H1 (cell line): Measurements from ENCODE around the gene TUBGCP3. TPM values are rescaled to one million over a fixed set of nuclear protein-coding genes. Genes with fewer than 3 reads are reported as not detected.

Experiments
- CTCF ChIA-PET: fragments of 300-600 bp; sonication (Branson Sonifier 250); formaldehyde crosslinking; loops from one replicate; lab custom pipeline; 2021; ENCODE audit not compliant: partially characterized antibody; lab: Charles Lee
- POLR2A ChIA-PET: fragments of 300-600 bp; sonication (Branson Sonifier 250); formaldehyde crosslinking; loops from one replicate; lab custom pipeline; 2021; ENCODE audit warnings: inconsistent platforms; ENCODE audit not compliant: partially characterized antibody; lab: Charles Lee
- DNase-seq, 2 experiments: peaks; one replicate each; pipeline versions ENCODE4 v3.0.0 to v3.0.0-alpha.2; 2010 to 2022; ENCODE audit warnings: low spot score in 2 of 2, low read depth in 1 of 2, mixed read lengths in 1 of 2
- FAIRE-seq: peaks from 2 replicates; lab custom pipeline; 2011; peaks lifted over from hg19 to GRCh38; lab: Jason Lieb, UNC
- H2AFZ ChIP-seq: 2 replicates; pipeline ENCODE4 v1.8.1; 2012; ENCODE audit warnings: low read length, inconsistent platforms
- H2AK5ac ChIP-seq: 2 replicates; pipeline ENCODE4 v1.6.1; 2013; ENCODE audit warnings: low read depth, low read length
- H2BK120ac ChIP-seq: replicated peaks from 2 replicates; pipeline ENCODE3; 2013; ENCODE audit warnings: low read depth, low read length, inconsistent platforms
- H2BK12ac ChIP-seq: 2 replicates; pipeline ENCODE4 v1.6.1; 2013; ENCODE audit warnings: low read depth, low read length
- H2BK15ac ChIP-seq: 2 replicates; pipeline ENCODE4 v1.6.1; 2013; ENCODE audit warnings: low read length
- H2BK20ac ChIP-seq: 2 replicates; pipeline ENCODE4 v1.6.1; 2013; ENCODE audit warnings: low read length
- H2BK5ac ChIP-seq: 2 replicates; pipeline ENCODE4 v1.6.1; 2013; ENCODE audit warnings: low read depth, low read length
- H3K14ac ChIP-seq: 2 replicates; pipeline ENCODE4 v1.6.1; 2013; ENCODE audit warnings: inconsistent platforms; ENCODE audit not compliant: insufficient read length
- H3K18ac ChIP-seq: 2 replicates; pipeline ENCODE4 v1.6.1; 2013; ENCODE audit warnings: low read length; ENCODE audit errors: extremely low read depth
- H3K23ac ChIP-seq: 2 replicates; pipeline ENCODE4 v1.6.1; 2013; ENCODE audit warnings: inconsistent platforms; ENCODE audit not compliant: insufficient read length
- H3K23me2 ChIP-seq: 2 replicates; pipeline ENCODE4 v1.6.1; 2013; ENCODE audit warnings: low read depth, low read length
- H3K27ac ChIP-seq: 2 replicates; pipeline ENCODE4 v1.6.1; 2011; ENCODE audit warnings: low read depth, low read length, inconsistent platforms
- H3K27me3 ChIP-seq, 4 experiments: replicated peaks in 1 of 4; 1 replicate in 1 of 4; 2 replicates in 3 of 4; pipeline versions ENCODE4 v1.6.1 to v1.8.1; 2011 to 2013; ENCODE audit warnings: low read length in 3 of 4, mild to moderate bottlenecking in 3 of 4, inconsistent platforms in 2 of 4, mixed read lengths in 2 of 4, moderate library complexity in 1 of 4; ENCODE audit not compliant: control insufficient read depth in 3 of 4, insufficient read depth in 3 of 4; ENCODE audit errors: extremely low read depth in 1 of 4
- H3K36me3 ChIP-seq, 4 experiments: 2 replicates each; pipeline versions ENCODE4 v1.6.1 to v1.8.1; 2011 to 2013; ENCODE audit warnings: mild to moderate bottlenecking in 4 of 4, low read length in 3 of 4, moderate library complexity in 2 of 4, control low read depth in 1 of 4, inconsistent platforms in 1 of 4; ENCODE audit not compliant: insufficient read depth in 4 of 4, control insufficient read depth in 2 of 4
- H3K4ac ChIP-seq: replicated peaks from 2 replicates; pipeline ENCODE3; 2013; ENCODE audit warnings: low read length, low read depth, mixed read lengths, inconsistent platforms; ENCODE audit not compliant: insufficient read length
- H3K4me1 ChIP-seq, 4 experiments: replicated peaks in 1 of 4; 1 replicate in 1 of 4; 2 replicates in 3 of 4; pipeline versions ENCODE4 v1.6.1 to v1.8.1; 2011 to 2013; ENCODE audit warnings: low read length in 3 of 4, inconsistent platforms in 2 of 4, mixed read lengths in 1 of 4; ENCODE audit not compliant: insufficient read depth in 4 of 4, control insufficient read depth in 3 of 4
- H3K4me2 ChIP-seq, 2 experiments: 2 replicates each; pipeline versions ENCODE4 v1.6.1 to v1.8.1; 2011 to 2013; ENCODE audit warnings: low read depth in 2 of 2, low read length in 2 of 2, control low read depth in 1 of 2, inconsistent platforms in 1 of 2, mild to moderate bottlenecking in 1 of 2; ENCODE audit not compliant: insufficient read depth in 1 of 2
- H3K4me3 ChIP-seq, 4 experiments: fragments of 200-600, 300-600 bp in 1 of 4; sonication (generic), shearing (Covaris generic), sonication (Bioruptor Twin) in 1 of 4; 2 replicates each; pipeline versions ENCODE4 v1.5.1 to v1.8.1; 2011 to 2016; ENCODE audit warnings: low read length in 4 of 4, low read depth in 3 of 4, control low read depth in 2 of 4, inconsistent platforms in 2 of 4, mild to moderate bottlenecking in 2 of 4, mixed read lengths in 1 of 4, moderate library complexity in 1 of 4; ENCODE audit not compliant: insufficient read depth in 2 of 4; ENCODE audit errors: extremely low read depth in 1 of 4
- H3K56ac ChIP-seq: replicated peaks from 2 replicates; pipeline ENCODE3; 2013; ENCODE audit warnings: low read depth, mild to moderate bottlenecking, mixed read lengths, low read length, inconsistent platforms; ENCODE audit not compliant: insufficient read length
- H3K79me1 ChIP-seq: 2 replicates; pipeline ENCODE4 v1.6.1; 2013; ENCODE audit warnings: low read depth, low read length, control low read depth
- H3K79me2 ChIP-seq, 2 experiments: 2 replicates each; pipeline versions ENCODE4 v1.6.1 to v1.8.1; 2012 to 2013; ENCODE audit warnings: low read length in 2 of 2, mild to moderate bottlenecking in 2 of 2, inconsistent platforms in 1 of 2; ENCODE audit not compliant: insufficient read depth in 2 of 2, control insufficient read depth in 1 of 2
- H3K9ac ChIP-seq, 4 experiments: replicated peaks in 1 of 4; 1 replicate in 1 of 4; 2 replicates in 3 of 4; pipeline versions ENCODE4 v1.6.1 to v1.8.1; 2011 to 2013; ENCODE audit warnings: low read depth in 3 of 4, low read length in 3 of 4, control low read depth in 2 of 4, mild to moderate bottlenecking in 2 of 4, moderate library complexity in 2 of 4, inconsistent platforms in 1 of 4; ENCODE audit errors: extremely low read depth in 1 of 4
- H3K9me3 ChIP-seq, 2 experiments: 2 replicates each; pipeline versions ENCODE4 v1.6.1 to v1.8.1; 2012 to 2013; ENCODE audit warnings: mild to moderate bottlenecking in 2 of 2, moderate library complexity in 2 of 2, control low read depth in 1 of 2, inconsistent platforms in 1 of 2, low read depth in 1 of 2, low read length in 1 of 2, mixed read lengths in 1 of 2; ENCODE audit not compliant: insufficient read depth in 2 of 2
- H4K20me1 ChIP-seq, 2 experiments: replicated peaks in 1 of 2; 2 replicates each; pipeline versions ENCODE3 to v1.8.1; 2011 to 2013; ENCODE audit warnings: inconsistent platforms in 2 of 2, low read length in 2 of 2, mild to moderate bottlenecking in 1 of 2; ENCODE audit not compliant: insufficient read depth in 2 of 2, control insufficient read depth in 1 of 2
- H4K5ac ChIP-seq: 2 replicates; pipeline ENCODE4 v1.6.1; 2013; ENCODE audit warnings: low read length, low read depth, mixed read lengths, inconsistent platforms; ENCODE audit not compliant: insufficient read length
- H4K8ac ChIP-seq: 2 replicates; pipeline ENCODE4 v1.8.0; 2013; ENCODE audit warnings: mild to moderate bottlenecking, moderate library complexity, low read length, inconsistent platforms; ENCODE audit not compliant: insufficient read depth; ENCODE audit errors: extremely low read depth
- H4K91ac ChIP-seq: replicated peaks from 2 replicates; pipeline ENCODE3; 2013; ENCODE audit warnings: low read length, mixed read lengths, inconsistent platforms; ENCODE audit not compliant: insufficient read length
- ATF2 ChIP-seq: IDR thresholded peaks from 2 replicates; pipeline ENCODE4 v1.6.1; 2012; ENCODE audit warnings: low read length, inconsistent platforms
- BACH1 ChIP-seq: IDR thresholded peaks from 2 replicates; pipeline ENCODE4 v1.6.1; 2012; ENCODE audit warnings: low read length, improper control_type of control experiment
- CBX8 ChIP-seq: fragments of 300-800, 300-1000 bp; sonication (generic); IDR thresholded peaks from 2 replicates; pipeline ENCODE4 v1.7.1; 2016; ENCODE audit warnings: low read depth, low read length, borderline replicate concordance
- CHD2 ChIP-seq: IDR thresholded peaks from 2 replicates; pipeline ENCODE4 v1.6.1; 2012; ENCODE audit warnings: low read length, improper control_type of control experiment
- CREB1 ChIP-seq: IDR thresholded peaks from 2 replicates; pipeline ENCODE4 v1.6.1; 2012; ENCODE audit warnings: inconsistent platforms
- JUN ChIP-seq: IDR thresholded peaks from 2 replicates; pipeline ENCODE4 v1.6.1; 2011; ENCODE audit warnings: low read depth, mild to moderate bottlenecking, improper control_type of control experiment, low read length
- PHF8 ChIP-seq: fragments of 200-600 bp; sonication (generic); conservative IDR thresholded peaks from 2 replicates; pipeline ENCODE4 v1.7.1; 2012; ENCODE audit warnings: low read depth, mild to moderate bottlenecking, inconsistent platforms, low read length, moderate library complexity
- POLR2AphosphoS5 ChIP-seq: IDR thresholded peaks from 2 replicates; pipeline ENCODE4 v1.6.1; 2011; ENCODE audit warnings: low read depth, low read length
- POU5F1 ChIP-seq: IDR thresholded peaks from 2 replicates; pipeline ENCODE4 v1.6.1; 2011; ENCODE audit warnings: low read depth, mild to moderate bottlenecking, low read length, moderate library complexity
- RBBP5 ChIP-seq: IDR thresholded peaks from 2 replicates; pipeline ENCODE4 v1.7.1; 2012; ENCODE audit warnings: low read depth, mild to moderate bottlenecking, inconsistent platforms, low read length, moderate library complexity, borderline replicate concordance
- RFX5 ChIP-seq: IDR thresholded peaks from 2 replicates; pipeline ENCODE4 v1.6.1; 2011; ENCODE audit warnings: low read depth, low read length, improper control_type of control experiment, borderline replicate concordance
- SAP30 ChIP-seq: fragments of 300-600 bp; sonication (generic); IDR thresholded peaks from 2 replicates; pipeline ENCODE4 v1.7.1; 2012; ENCODE audit warnings: low read length, moderate library complexity, mild to moderate bottlenecking, inconsistent platforms; ENCODE audit not compliant: insufficient read depth, insufficient replicate concordance
- SIX5 ChIP-seq: IDR thresholded peaks from 2 replicates; pipeline ENCODE4 v1.6.1; 2011; ENCODE audit warnings: mild to moderate bottlenecking, low read depth, low read length
- SP1 ChIP-seq: IDR thresholded peaks from 2 replicates; pipeline ENCODE4 v1.6.1; 2011; ENCODE audit warnings: low read depth, low read length
- WGBS, 2 experiments: shearing (Covaris generic) in 1 of 2; methylation state at CpG; one replicate each; pipeline versions ENCODE4 v1.1.6 to v1.1.7; 2013 to 2015; ENCODE audit warnings: low lambda C conversion rate in 2 of 2, mixed read lengths in 2 of 2, inconsistent platforms in 1 of 2, low coverage in 1 of 2, missing lambda C conversion rate in 1 of 2; ENCODE audit not compliant: insufficient replicate concordance in 2 of 2, insufficient coverage in 1 of 2, insufficient read length in 1 of 2; ENCODE audit errors: extremely low coverage in 1 of 2, missing lambda C conversion rate in 1 of 2; 5-methylcytosine and 5-hydroxymethylcytosine counted together
- polyA plus RNA-seq, 7 experiments: library from polyadenylated mRNA; depleted of rRNA in 3 of 7; stranded (reverse) in 5 of 7; unstranded in 2 of 7; fragments of >200 nt in 5 of 7; fragments of 200-250 nt in 2 of 7; gene quantifications; 1 replicate in 5 of 7; 2 replicates in 1 of 7; 4 replicates in 1 of 7; pipeline versions ENCODE4 v1.2.1 to v1.2.3, GENCODE V29; 2011 to 2013; ENCODE audit warnings: missing spikeins in 2 of 7, mixed read lengths in 2 of 7
- total RNA-seq: library from RNA; stranded (reverse); fragmentation: NEBNext Ultra II Directional; extraction: Animal tissue kit (Norgen Biotek cat#: 25700); gene quantifications from 2 replicates; pipeline ENCODE4 v1.2.1, GENCODE V29; 2021

Gene TUBGCP3
- total and polyA plus RNA-seq, 2 of the 8 experiments (the other 6 are each of a cell fraction or from before 2014, with no cell fraction given), result 27.0 to 31.7 TPM

GRCh38 chr13:112624040-112624439 lies 36.1 kb upstream of the TUBGCP3 start:
- no peak overlapping the region for H3K14ac ChIP-seq
- no peak overlapping the region for H3K27ac ChIP-seq
- ChIA-PET POLR2A (no interaction called here), CTCF (interaction anchor here (2.5 to 2.6 kb wide), 2 partner anchors 17 to 18 kb away, joined by 7 to 10 read pairs; no protein-coding TSS in a partner anchor)
- DNase-seq (no peak), FAIRE-seq (no peak)
- H3K23ac ChIP-seq, result no peak overlapping the region
- no peak overlapping the region for H2AK5ac ChIP-seq
- H3K18ac ChIP-seq, result no peak overlapping the region
- H3K4me3 ChIP-seq, result no peak overlapping the region
- H4K8ac ChIP-seq, result no peak overlapping the region; the same call in 1 of the 2 replicates
- H3K56ac ChIP-seq, result no peak overlapping the region
- no peak overlapping the region for H2BK20ac ChIP-seq
- no peaks in the 10 kb centered on the region for H3K23me2 ChIP-seq
- H4K20me1 ChIP-seq, result no peaks in the 10 kb centered on the region
- no peaks in the 10 kb centered on the region for H3K9me3 ChIP-seq
- H3K36me3 ChIP-seq, result no peaks in the 10 kb centered on the region
- H2BK15ac ChIP-seq, result no peak overlapping the region
- H3K79me2 ChIP-seq, result no peaks in the 10 kb centered on the region
- 90% methylated on average over 16 of the region's 16 CpGs; no CpG with 5 or more reads in 1 of the 2 experiments for WGBS, 2 experiments
- H3K9ac ChIP-seq, result no peak overlapping the region
- no peak overlapping the region for H2BK12ac ChIP-seq
- no peak overlapping the region for H4K91ac ChIP-seq
- no peak overlapping the region for H4K5ac ChIP-seq
- no peak overlapping the region for H2BK5ac ChIP-seq
- no peaks in the 10 kb centered on the region for H3K27me3 ChIP-seq
- no peak overlapping the region for H2BK120ac ChIP-seq
- no peaks in the 10 kb centered on the region for H3K4me1 ChIP-seq
- no peak overlapping the region for H3K4ac ChIP-seq
- H3K79me1 ChIP-seq, result no peaks in the 10 kb centered on the region
- no peak overlapping the region for H2AFZ ChIP-seq
- H3K4me2 ChIP-seq, result no peak overlapping the region
- TF ChIP-seq SP1 (no peak), POU5F1 (no peak), SIX5 (no peak), RFX5 (no peak), BACH1 (no peak), JUN (no peak), SAP30 (no peak), CBX8 (no peak), ATF2 (no peak), PHF8 (no peak), CREB1 (no peak), CHD2 (no peak), POLR2AphosphoS5 (no peak), RBBP5 (no peak)
